Large intestine (tissue), 3 donors: ENCODE data around the gene PIM2. TPM values are rescaled to one million over a fixed set of nuclear protein-coding genes. Genes with fewer than 3 reads are reported as not detected.

ENCODE experiments used
- DNase-seq, 2 donors: peaks; one replicate each; pipeline versions ENCODE4 v3.0.0 to v3.0.0-alpha.2; 2013
- H3K27ac ChIP-seq: one replicate; pipeline ENCODE4 v1.5.1; 2013; ENCODE audit warnings: low read length
- H3K27me3 ChIP-seq: 2 replicates; pipeline ENCODE4 v1.6.1; 2013; ENCODE audit warnings: low read length; ENCODE audit not compliant: control insufficient read depth, insufficient read depth
- H3K36me3 ChIP-seq: 2 replicates; pipeline ENCODE4 v1.6.1; 2013; ENCODE audit warnings: low read length; ENCODE audit not compliant: control insufficient read depth, insufficient read depth
- H3K4me1 ChIP-seq: one replicate; pipeline ENCODE4 v1.6.1; 2013; ENCODE audit warnings: low read length; ENCODE audit not compliant: control insufficient read depth, insufficient read depth
- H3K4me3 ChIP-seq: one replicate; pipeline ENCODE4 v1.5.1; 2013; ENCODE audit warnings: low read length
- H3K9me3 ChIP-seq: one replicate; pipeline ENCODE4 v1.6.1; 2013; ENCODE audit warnings: mild to moderate bottlenecking, low read depth, low read length, moderate library complexity; ENCODE audit not compliant: control insufficient read depth
- WGBS: methylation state at CpG from one replicate; pipeline ENCODE4 v1.1.5; 2013; ENCODE audit warnings: low lambda C conversion rate; ENCODE audit not compliant: insufficient coverage; 5-methylcytosine and 5-hydroxymethylcytosine counted together
- polyA plus RNA-seq: library from polyadenylated mRNA; unstranded; fragments of 120-200 nt; gene quantifications from one replicate; pipeline ENCODE4 v1.2.1, GENCODE V29; 2013

The PIM2 gene
- polyA plus RNA-seq, 1 donor, result 11.5 TPM

DNA sequence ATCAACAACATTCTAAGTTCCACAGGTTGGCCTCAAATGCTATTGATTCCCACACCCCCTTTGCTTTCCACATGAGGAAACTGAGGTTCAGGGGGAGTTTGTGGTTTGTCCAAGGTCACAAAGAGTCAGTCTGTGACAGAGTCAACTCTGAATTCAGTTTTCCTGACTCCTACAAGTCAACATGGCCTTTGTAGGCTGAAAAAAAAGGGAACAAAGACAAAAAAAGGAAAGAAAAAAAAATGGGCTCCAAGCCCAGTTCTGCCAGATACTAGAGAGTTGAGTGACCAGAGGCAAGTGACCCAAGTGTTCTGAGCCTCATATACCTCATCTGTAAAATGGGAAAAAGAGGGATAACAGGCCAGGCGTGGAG is 16.5 kb upstream of the PIM2 start:
- WGBS, result no CpG with 5 or more reads among the region's 1 CpG
- no peak for DNase-seq
- peaks cover 29% of the 10 kb centered on the region for H3K36me3 ChIP-seq
- no peak overlapping the region for H3K4me3 ChIP-seq
- no peaks in the 10 kb centered on the region for H3K27me3 ChIP-seq
- H3K4me1 ChIP-seq, result peaks cover 36% of the 10 kb centered on the region
- H3K9me3 ChIP-seq, result no peaks in the 10 kb centered on the region
- no peak overlapping the region for H3K27ac ChIP-seq

DNA sequence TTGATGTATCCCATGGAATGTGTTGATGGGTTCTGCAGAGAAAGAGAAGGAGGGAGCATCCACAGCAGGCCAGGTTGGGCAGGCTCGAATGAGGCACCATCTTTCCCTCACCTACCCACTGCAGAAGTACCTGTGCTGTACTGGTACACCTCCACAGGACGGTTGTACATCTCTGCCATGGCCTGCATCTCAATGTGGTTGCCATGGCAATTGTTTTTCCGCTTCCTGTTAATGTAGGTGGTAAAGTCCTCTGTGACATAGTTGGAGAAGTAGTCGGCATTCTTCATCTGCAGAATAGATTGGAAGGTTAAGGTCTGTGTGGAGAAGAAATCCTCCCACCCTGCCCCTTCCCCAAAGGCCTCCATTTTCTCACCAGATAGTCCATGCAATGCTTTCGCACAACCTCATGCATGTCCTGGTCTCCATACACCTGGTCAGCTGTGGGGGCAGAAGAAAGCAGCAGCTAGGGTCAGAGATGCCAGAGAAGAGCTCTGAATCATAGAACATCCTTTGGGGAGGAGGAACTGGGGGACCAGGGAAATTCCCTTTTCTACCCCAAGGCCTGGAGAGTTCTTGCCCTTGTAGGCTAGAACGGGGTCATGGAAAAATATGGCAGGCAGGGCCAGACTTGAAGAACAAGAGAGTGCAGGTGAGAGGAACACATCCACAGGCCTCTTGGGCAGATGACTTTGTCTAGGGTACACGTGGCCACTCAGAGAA is 15.9 kb upstream of the PIM2 start:
- H3K4me3 ChIP-seq, result no peak overlapping the region
- no peaks in the 10 kb centered on the region for H3K9me3 ChIP-seq
- no CpG with 5 or more reads among the region's 7 CpGs for WGBS
- no peaks in the 10 kb centered on the region for H3K27me3 ChIP-seq
- no peak for DNase-seq
- H3K36me3 ChIP-seq, result peaks cover 29% of the 10 kb centered on the region
- H3K4me1 ChIP-seq, result peaks cover 32% of the 10 kb centered on the region
- no peak overlapping the region for H3K27ac ChIP-seq

DNA sequence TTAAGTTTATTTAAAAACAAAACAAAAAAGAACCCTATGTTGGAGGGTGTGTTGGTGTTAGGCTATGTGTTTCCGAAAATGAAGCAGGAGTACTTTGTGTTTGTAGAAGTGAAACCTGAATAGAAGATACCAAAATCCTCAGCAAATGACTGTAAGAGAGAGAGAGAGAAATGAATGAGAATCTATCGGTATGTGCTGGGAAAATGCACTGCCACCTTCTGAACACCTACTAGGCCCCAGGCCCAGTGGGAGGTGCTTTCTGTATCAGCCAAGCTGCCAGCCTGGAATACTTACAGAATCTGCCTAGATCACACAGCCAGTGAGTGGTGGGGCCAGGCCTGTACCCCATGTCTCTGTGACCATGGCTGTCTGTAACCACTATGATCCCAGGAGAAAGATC is 14.9 kb upstream of the PIM2 start:
- Histone ChIP-seq H3K9me3 (no peaks in the 10 kb centered on the region), H3K4me1 (peaks cover 22% of the 10 kb centered on the region), H3K27ac (no peak overlapping the region), H3K4me3 (no peak overlapping the region), H3K36me3 (peaks cover 27% of the 10 kb centered on the region), H3K27me3 (no peaks in the 10 kb centered on the region)
- WGBS, result no CpG with 5 or more reads among the region's 2 CpGs
- DNase-seq, result no peak

DNA sequence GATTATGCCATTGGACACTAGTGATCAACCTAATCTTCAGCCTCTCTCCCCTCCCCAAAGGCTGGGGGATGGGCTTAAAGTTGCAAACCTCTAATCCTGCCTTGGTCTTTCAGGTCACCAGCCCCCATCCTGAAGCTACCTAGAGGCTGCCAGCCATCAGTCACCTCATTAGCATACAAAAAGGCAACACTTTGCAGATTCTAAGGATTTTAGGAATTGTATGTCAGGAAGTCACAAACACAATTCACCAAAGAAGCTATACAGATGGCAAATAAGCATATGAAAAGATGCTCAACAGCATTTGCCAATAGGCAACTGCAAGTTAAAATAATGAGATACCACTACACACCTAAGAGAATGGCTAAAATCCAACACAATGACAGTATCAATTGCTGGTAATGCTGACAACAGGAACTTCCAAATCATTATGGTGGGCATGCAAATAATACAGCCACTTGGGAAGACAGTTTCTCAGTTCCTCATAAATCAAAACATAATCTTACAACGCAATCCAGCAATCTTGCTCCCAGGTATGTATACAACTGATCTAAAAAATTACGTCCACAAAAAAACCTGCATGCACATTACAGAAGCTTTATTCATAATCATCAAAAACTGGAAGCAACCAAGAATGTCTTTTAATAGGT is 9.0 kb upstream of the PIM2 start:
- no peaks in the 10 kb centered on the region for H3K9me3 ChIP-seq
- no peak for DNase-seq
- no CpG with 5 or more reads among the region's 2 CpGs for WGBS
- H3K4me3 ChIP-seq, result no peak overlapping the region
- H3K27ac ChIP-seq, result no peak overlapping the region
- no peaks in the 10 kb centered on the region for H3K27me3 ChIP-seq
- H3K4me1 ChIP-seq, result no peaks in the 10 kb centered on the region
- peaks cover 36% of the 10 kb centered on the region for H3K36me3 ChIP-seq

DNA sequence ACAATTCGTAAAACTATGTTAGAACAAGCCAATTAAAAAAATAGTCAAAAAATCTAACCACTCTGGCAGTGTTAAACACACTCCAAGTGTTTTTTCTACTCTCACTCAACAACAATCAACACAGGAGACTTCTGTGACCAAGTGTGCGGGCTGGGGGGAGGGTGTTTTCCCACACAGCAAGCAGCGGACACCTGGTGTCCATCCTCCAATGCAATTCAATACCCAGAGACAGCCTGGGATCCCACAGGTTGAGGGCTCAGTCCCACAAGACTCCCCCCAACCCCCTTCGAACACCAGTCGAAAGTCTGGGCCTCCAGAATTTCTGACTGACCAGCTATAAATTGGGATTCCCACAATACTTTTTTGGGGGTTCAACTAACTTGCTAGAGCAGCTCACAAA is 8.3 kb upstream of the PIM2 start:
- H3K36me3 ChIP-seq, result peaks cover 39% of the 10 kb centered on the region
- no peaks in the 10 kb centered on the region for H3K4me1 ChIP-seq
- no peaks in the 10 kb centered on the region for H3K9me3 ChIP-seq
- H3K4me3 ChIP-seq, result no peak overlapping the region
- H3K27me3 ChIP-seq, result no peaks in the 10 kb centered on the region
- WGBS, result no CpG with 5 or more reads among the region's 5 CpGs
- DNase-seq, result no peak
- no peak overlapping the region for H3K27ac ChIP-seq

DNA sequence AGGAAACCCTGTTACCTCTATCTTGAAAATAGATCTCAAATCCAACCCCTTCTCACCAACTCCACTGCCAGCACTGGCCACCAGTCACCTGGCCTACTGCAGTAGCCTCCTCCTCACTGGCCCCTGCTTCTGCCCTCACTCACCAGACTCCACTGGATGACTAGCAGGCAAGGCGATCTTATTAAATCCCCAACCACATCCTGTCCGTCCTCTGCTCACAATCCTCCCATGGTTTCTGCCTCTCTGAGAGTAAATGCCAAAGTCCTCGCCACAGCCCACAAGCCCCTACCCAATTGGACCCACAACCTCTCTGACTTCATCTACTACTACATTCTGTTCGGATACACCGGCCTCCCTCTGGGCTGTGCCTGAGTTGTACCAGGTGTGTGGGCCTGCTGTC is 5.4 kb upstream of the PIM2 start:
- Histone ChIP-seq H3K36me3 (peaks cover 32% of the 10 kb centered on the region), H3K27me3 (no peaks in the 10 kb centered on the region), H3K27ac (no peak overlapping the region), H3K4me3 (no peak overlapping the region), H3K4me1 (peaks cover 7% of the 10 kb centered on the region), H3K9me3 (no peaks in the 10 kb centered on the region)
- DNase-seq, result no peak
- no CpG with 5 or more reads among the region's 5 CpGs for WGBS

DNA sequence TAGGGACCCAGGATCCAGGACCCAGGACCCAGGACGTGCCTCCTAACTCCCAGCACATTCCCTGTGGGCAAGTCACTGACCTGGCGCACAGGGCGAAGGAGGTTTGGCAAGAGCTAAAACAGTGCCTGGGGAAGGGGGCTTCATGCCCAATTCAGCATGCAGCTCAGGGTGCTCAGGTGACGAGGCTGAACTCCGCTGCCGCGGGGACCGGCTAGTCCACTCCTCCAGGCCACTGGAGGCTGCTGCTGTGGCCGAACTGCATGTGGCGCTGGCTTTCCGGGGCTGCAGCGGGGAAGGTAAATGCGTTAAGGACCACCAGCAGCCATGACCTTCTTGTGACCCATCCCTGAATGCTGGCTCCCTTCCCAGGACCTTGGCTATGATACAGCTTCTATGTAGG is 4.9 kb upstream of the PIM2 start:
- Histone ChIP-seq H3K36me3 (peaks cover 32% of the 10 kb centered on the region), H3K9me3 (no peaks in the 10 kb centered on the region), H3K27ac (no peak overlapping the region), H3K4me1 (peaks cover 7% of the 10 kb centered on the region), H3K27me3 (no peaks in the 10 kb centered on the region), H3K4me3 (no peak overlapping the region)
- WGBS, result no CpG with 5 or more reads among the region's 13 CpGs
- DNase-seq, result no peak

DNA sequence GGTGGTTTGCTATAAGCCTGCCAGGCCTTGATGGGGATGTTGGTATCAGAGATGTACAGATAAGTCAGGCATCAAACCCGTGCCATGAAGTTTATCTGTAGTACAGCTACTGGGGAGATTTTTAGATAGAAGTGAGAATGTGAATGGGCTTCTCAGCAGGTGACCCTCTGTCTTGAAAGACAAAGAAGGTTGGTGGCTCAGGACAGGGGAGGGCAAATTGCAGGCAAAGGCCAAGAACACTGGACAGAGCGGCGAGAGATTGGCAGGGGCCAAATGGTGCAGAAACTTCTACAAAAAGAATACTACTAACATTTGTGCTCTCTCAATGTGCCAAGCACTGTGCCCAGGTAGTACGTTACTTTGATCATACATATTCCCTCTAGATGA is 1.9 kb upstream of the PIM2 start:
- no peak overlapping the region for H3K27ac ChIP-seq

DNA sequence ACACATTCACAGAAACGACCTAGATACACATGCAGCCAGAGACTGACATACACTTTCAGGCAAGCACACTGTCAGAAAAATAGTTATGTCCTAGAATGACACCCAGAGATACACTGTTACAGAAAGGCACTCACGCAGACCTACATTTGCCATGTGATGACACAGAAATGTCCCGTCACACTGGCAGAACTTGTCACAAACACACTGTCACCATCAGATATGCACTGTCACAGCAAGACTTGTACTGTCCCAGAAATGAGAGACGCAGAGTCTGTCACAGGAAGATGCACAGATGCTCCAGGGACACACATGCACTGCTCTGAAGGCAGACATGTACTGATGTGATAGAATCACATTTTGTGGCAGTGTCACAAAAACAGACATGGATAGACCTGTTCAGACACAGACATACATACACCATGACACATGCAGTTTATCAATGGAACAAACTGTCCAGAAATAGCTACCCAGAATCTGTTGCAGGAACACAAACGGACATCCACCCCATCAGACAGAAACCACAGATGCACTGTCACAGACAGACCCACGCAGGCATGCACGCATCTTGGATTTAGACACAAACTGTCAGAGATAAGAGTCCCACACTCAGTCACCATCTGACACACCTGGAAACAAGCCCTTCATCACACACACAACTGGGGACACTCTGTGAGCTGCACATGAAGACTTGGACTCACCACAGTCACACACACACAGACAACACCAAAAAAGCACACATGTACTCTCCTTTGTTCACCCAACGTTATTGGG is 1.3 kb upstream of the PIM2 start:
- H3K36me3 ChIP-seq, result peaks cover 25% of the 10 kb centered on the region
- no peaks in the 10 kb centered on the region for H3K27me3 ChIP-seq
- H3K27ac ChIP-seq, result peak overlapping the region; percentile 68
- H3K9me3 ChIP-seq, result no peaks in the 10 kb centered on the region
- H3K4me1 ChIP-seq, result peaks cover 15% of the 10 kb centered on the region
- DNase-seq, result no peak
- no CpG with 5 or more reads among the region's 8 CpGs for WGBS
- no peak overlapping the region for H3K4me3 ChIP-seq

More for the DNA sequence above, 1.9 kb upstream of the PIM2 start:
- peaks cover 15% of the 10 kb centered on the region for H3K4me1 ChIP-seq
- H3K27me3 ChIP-seq, result no peaks in the 10 kb centered on the region
- no peaks in the 10 kb centered on the region for H3K9me3 ChIP-seq
- DNase-seq, result no peak
- no CpG with 5 or more reads among the region's 4 CpGs for WGBS
- peaks cover 28% of the 10 kb centered on the region for H3K36me3 ChIP-seq
- H3K4me3 ChIP-seq, result no peak overlapping the region

DNA sequence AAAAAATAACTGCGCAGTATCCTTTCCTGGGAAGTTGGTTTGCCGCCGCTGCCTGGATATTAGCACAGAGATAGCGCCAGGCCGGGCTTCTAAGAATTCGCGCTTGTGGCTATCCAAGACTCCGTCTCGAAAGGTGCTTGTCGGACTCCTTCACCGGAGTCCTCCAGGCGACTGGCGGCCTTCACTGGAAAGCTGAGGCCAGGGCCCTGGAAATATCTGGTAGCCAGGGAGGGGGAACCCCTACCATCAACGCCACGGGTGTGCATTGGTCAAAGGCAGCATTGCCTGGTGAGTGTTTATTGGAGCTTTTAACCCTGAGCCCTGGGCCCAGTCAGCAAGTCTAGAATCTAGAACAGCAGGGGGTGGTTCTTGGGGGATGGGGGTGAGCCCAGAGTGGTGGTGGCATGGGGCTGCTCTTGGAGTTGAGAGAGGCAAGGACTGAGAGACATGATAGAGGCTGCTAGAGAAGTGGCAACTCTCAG is 577 bp upstream of the PIM2 start:
- H3K27ac ChIP-seq, result peak overlapping the region; percentile 68
- H3K4me3 ChIP-seq, result peak overlapping the region; percentile 75
- H3K9me3 ChIP-seq, result no peaks in the 10 kb centered on the region
- H3K27me3 ChIP-seq, result no peaks in the 10 kb centered on the region
- peaks cover 27% of the 10 kb centered on the region for H3K36me3 ChIP-seq
- peaks cover 15% of the 10 kb centered on the region for H3K4me1 ChIP-seq
- no CpG with 5 or more reads among the region's 15 CpGs for WGBS
- DNase-seq, result no peak
